NCI-H1105 treated with DMSO at 0.1 percent for 48 hours (cell line): Measurements from ENCODE around the gene ADAMTSL2.

Source experiments
- DNase-seq: peaks from one replicate; lab custom pipeline; 2025; lab: John Stamatoyannopoulos, UW

ADAMTSL2 gene

GRCh38 chr9:133499892-133500270, 34.6 kb upstream of the ADAMTSL2 start:
- no peak for DNase-seq

GRCh38 chr9:133502112-133502511, 32.4 kb upstream of the ADAMTSL2 start:
- no peak for DNase-seq

DNA sequence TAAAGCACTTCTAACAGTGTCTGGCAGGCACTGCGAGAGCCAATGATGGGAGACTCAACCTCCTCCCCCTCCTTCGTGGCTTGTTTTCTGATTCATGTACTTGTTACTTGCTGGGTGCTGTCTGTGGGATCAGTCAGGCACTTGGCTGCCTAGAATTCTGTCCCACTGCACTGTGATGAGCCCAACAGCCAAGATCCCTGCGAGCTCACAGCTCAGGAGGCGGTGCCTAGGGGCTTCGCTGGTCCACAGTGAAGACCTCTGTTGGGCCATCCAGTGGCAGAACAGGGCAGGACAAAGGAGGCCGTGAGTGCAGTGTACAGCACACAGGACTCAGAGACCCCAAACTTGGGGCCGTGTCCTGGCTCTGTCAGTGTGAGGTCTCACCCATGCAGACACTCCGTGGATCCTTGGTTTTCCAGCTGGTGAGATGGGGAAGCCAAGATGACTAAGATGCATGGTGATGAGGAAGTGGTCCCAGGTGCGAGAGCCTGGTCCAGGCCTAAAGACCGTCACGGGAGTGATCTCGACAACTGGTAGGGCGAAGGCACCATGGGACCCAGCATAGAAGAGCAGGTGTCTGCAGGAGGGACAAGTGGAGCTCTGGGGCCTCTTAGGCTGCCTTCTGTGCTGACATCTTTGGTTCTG, 29.2 kb upstream of the ADAMTSL2 start:
- no peak for DNase-seq

GRCh38 chr9:133505901-133506652, 28.4 kb upstream of the ADAMTSL2 start:
- DNase-seq, result no peak

DNA sequence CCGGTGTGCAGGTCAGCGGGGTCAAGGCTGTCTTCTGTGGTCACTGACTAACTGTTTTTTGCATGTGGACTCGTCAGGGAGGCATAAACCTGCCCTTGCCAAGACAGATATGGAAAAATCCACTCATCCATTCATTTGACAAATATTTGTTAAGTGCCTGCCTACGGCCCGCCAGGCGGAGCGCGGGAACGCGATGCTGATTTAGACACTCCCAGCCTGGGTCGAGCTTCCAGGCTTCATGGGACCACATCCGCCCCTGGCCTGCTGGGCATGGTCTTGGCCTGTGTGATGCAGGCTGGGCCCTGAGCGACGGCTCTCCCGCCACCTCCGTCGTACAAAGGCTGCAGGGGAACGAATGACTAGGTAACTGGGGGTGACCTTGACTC, 27.9 kb upstream of the ADAMTSL2 start:
- DNase-seq, result no peak

DNA sequence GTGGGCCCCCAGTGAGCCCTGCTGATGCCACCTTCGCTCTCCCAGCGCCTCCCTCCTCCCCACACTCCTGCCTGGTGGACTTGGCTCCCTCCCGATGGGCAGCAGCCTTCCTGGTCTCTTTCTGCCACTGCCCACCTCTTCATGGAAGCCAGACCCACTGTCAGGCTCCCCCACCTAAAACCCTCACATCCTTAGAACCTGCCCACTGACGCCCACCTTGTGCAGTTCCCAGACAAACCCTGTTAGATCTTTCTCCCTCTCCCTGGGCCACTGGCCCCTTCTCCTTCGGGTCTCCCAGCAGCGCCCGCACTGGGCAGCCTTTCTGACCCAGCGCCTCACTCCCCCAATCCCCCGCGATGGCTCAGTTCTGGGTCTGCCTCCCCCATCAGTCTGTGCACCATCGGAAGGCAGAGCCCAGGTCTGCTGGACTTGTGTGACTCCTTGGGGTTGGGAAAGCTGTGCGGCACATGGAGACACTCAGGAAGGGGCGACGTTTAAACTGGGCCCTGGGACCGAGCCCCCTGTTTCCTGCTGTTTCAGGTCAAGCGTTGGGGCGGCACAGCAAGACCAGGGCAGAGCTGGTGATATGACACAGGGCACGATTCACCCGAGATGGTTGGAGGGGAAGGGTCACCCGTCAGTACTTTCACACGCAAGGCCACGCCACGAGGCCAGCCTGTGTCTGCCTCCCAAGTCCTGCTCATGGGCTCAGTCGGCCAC, 27.1 kb upstream of the ADAMTSL2 start:
- DNase-seq, result no peak

- DNase-seq, result no peak
Measured at GRCh38 chr9:133508046-133508445, 26.5 kb upstream of the ADAMTSL2 start.

DNA sequence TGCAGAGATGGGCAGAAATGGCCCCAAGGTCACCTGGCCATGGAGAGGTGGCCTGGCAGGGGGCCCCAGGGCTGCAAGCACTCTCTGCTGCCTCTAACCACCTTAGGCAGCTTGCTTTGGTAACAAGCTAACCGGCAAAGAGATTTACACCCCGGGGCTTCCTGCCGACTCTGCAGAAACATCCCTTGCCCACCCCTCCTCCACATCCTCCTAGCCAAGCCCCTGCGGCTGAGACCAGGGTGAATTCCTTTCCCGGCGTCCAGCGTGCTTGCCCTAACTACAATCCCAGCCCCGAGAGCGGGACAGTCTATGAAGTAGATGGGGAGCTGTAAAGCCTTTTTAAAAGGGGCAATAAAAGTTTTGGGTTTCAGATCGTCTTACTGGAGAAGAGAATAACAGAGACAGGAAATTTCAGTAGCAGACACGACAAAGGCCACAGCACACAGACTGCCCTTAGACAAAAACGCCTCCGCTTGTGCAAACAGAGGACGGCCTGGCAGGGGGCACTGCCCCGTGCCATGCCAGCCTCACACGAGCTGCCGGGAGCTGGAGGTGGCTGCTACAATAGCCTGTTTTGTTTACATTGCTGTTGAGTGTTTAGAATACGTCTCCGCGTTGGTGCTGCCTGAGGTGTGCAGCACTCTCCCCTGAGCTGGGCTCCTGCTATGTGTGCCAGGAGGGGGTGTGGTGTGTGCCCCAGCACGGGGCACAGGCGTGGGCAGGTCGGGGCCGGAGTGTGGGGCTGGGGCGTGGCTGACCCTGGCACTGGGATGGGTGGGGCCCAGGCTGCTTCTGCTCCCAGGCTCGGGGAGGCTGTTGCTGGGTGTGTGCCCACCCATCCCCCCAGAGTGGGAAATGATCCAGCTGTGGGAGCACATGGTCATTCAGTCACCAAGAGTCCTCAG, 25.1 kb upstream of the ADAMTSL2 start:
- peak; percentile 89 for DNase-seq

DNA sequence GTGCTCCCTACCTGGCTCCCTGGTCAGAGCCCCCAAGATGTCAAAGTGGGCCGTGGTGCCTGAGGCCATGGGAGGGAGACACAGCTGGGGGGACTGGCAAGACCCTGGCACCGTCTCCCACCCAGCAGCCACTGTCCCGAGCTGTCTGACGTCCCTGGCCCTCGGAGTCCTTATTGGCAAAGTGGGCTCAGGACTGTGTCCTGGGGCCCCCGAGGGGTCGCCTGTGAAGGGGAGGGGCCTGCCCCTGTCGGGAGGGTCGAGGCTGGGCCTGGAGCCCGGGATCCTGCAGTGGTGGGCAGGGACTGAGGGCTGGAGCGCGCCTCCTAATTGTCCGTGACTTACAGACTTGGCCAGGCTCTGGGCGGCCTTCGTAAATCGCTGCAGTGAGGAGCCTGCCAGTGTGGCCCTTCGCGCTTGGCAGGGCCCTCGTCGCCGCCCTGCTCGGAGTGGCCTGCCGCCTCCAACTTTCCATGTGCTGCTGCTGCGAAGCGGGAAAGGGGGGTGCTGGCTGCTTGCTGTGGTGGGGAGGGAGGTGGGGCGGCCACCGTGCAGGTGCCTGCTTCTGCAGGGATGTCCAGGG, 23.5 kb upstream of the ADAMTSL2 start:
- no peak for DNase-seq

- no peak for DNase-seq
Measured at GRCh38 chr9:133511607-133512006, 22.9 kb upstream of the ADAMTSL2 start.

- DNase-seq, result no peak
Measured at GRCh38 chr9:133512253-133513213, 22.0 kb upstream of the ADAMTSL2 start.

- DNase-seq, result peak; percentile 58
Measured at GRCh38 chr9:133513214-133514100, 21.0 kb upstream of the ADAMTSL2 start.

- peak; percentile 77 for DNase-seq
Measured at GRCh38 chr9:133514460-133515239, 19.9 kb upstream of the ADAMTSL2 start.

DNA sequence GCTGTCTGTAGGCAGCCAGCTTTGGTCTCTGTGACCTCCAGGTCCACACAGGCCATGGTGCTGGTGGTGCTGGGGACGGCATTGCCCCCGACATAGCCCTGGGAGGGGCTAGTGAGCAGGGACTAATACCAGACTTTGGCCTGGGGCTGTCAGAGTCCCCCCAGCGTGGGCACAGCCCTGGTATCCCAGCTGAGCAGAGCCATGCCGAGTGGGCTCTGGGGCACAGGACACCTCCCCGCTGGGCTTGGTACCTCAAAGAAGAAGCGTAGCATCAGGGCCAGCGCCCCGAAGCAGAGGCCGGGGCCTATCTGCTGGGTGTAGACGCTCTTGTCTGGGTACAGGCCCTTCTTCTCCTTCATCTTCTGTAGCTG, 19.3 kb upstream of the ADAMTSL2 start:
- no peak for DNase-seq

DNA sequence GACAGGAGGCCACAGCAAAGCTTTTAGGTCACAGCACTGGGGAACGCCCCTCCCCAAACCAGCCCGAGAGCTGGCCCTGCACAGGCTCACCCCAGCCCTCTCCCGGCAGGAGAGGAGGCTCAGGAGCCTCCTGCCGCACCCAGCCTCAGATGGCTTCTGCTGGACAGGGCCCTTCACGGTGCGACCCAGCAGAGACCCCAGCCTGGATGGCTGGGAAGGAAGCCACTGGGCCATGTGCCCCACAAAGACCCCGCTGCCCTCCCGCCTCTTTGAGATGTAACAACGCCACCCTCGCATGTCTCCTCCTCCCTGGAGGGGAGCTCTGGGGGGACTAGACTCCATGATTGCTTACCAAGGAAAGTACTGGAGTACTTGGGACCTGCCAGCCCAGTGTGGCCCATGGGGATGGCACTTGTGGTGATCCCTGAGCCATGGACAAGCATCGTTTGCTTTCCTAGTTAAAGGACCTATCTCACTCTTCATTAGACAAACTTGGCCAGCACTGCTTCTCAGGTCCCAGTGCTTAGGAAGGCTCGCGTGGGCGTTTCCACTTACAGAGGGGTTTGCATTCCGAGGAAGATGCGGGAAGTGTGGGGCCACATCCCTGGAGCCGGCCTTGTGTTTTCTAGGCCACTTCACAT, 18.8 kb upstream of the ADAMTSL2 start:
- DNase-seq, result no peak

DNA sequence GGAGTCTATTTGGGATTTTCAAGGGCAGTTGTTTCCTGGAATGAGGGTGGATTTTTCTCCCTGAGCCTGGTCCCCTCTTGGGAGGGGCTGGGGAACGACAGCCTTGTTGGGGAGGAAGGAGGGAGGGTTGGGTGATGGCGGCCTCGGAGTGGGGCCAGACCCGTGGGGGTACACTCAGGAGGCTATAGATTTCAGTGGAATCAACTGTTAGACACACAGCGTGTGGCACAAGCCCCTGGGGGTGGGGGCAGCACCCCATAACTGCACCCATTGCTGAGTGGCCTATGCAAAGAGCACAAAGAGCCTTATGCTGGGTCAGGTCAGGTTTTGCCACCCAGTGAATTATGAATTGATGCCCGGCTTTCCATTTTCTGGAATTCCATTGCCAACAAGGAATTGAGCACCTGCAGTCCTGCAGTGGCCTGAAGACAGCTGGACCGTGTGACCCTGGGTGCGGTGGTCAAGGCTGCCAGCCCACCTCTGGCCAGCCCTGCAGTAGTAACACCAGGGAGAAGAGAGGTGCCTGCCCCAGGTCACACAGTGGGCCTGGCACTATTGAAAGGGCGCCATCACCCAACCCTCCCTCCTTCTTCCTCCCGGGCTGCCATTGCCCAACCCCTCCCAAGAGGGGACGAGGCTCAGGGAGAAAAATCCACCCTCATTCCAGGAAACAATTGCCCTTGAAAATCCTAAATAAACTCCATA, 18.1 kb upstream of the ADAMTSL2 start:
- DNase-seq, result no peak

- no peak for DNase-seq
Measured at GRCh38 chr9:133516961-133517350, 17.5 kb upstream of the ADAMTSL2 start.

DNA sequence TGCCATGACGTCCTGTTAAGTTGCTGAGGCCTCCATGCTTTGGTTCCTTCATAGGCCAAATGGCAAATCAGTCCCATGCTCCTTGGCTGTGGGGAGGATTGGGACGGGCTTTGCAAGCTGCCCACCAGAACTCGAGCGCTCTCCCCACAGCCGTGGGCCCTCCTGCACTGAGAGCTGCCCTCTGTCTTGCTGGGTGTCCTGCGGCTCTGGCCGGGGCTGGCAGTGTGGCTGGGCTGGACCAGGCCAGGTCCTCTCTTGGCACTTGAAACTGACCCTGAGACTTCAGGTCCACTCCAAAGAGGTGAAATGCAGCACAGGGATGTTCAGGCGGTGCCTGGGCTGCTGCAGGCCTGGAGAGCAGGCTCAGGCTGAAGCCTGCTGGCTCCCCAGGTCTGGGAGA, 16.8 kb upstream of the ADAMTSL2 start:
- DNase-seq, result no peak
